K562 (cell line): Measurements from ENCODE around the gene KASH5. TPM values are rescaled to one million over a fixed set of nuclear protein-coding genes. Genes with fewer than 3 reads are reported as not detected.
A peak's percentile ranks its signal among the peaks of the same experiment; 100 is the strongest.

Experiments
- ARID4B ChIP-seq: sonication (generic); formaldehyde crosslinking; IDR thresholded peaks from 2 replicates; pipeline ENCODE4 v1.8.0; 2022; ENCODE audit warnings: mild to moderate bottlenecking, missing genetic modification reagents
- ATF1 ChIP-seq, 2 experiments: fragments of 450-650 bp in 1 of 2; IDR thresholded peaks; 2 replicates each; pipeline ENCODE4 v1.6.1; 2016; ENCODE audit warnings: missing compliant biosample characterization in 1 of 2, missing genetic modification characterization in 1 of 2
- DMBX1 ChIP-seq: fragments of 250-450 bp; sonication (Bioruptor Pico); IDR thresholded peaks from 2 replicates; pipeline ENCODE4 v1.8.0; 2022; ENCODE audit warnings: inconsistent platforms, mild to moderate bottlenecking, moderate library complexity, borderline replicate concordance
- E2F1 ChIP-seq: sonication (generic); formaldehyde crosslinking; IDR thresholded peaks from 2 replicates; pipeline ENCODE4 v1.8.1; 2023; ENCODE audit warnings: mild to moderate bottlenecking, missing genetic modification reagents, moderate library complexity
- E2F8 ChIP-seq: fragments of 450-650 bp; IDR thresholded peaks from 2 replicates; pipeline ENCODE4 v1.7.1; 2018; ENCODE audit warnings: mild to moderate bottlenecking, low read depth; ENCODE audit not compliant: partially characterized antibody
- EGR1 ChIP-seq: fragments of 450-650 bp; conservative IDR thresholded peaks from 2 replicates; pipeline ENCODE4 v1.6.1; 2017; ENCODE audit warnings: mild to moderate bottlenecking
- HIVEP1 ChIP-seq: fragments of 250-450 bp; sonication (Bioruptor Pico); IDR thresholded peaks from 2 replicates; pipeline ENCODE4 v1.4.0; 2020; ENCODE audit warnings: mild to moderate bottlenecking
- KLF1 ChIP-seq: fragments of 450-650 bp; IDR thresholded peaks from 2 replicates; pipeline ENCODE4 v1.6.1; 2016; ENCODE audit warnings: missing genetic modification characterization, missing compliant biosample characterization
- MLLT1 ChIP-seq, 2 experiments: fragments of 450-650 bp; IDR thresholded peaks; 2 replicates each; pipeline ENCODE4 v1.6.1; 2016
- MTF1 ChIP-seq: fragments of 250-450 bp; sonication (Bioruptor Pico); IDR thresholded peaks from 2 replicates; pipeline ENCODE4 v1.9.0; 2021; ENCODE audit warnings: moderate library complexity, mild to moderate bottlenecking, inconsistent platforms, borderline replicate concordance
- NONO ChIP-seq, 2 experiments: fragments of 200-400 bp in 1 of 2; fragments of 450-650 bp in 1 of 2; formaldehyde crosslinking in 1 of 2; IDR thresholded peaks; 2 replicates each; pipeline ENCODE4 v1.6.1; 2017; ENCODE audit warnings: low read depth in 2 of 2, mild to moderate bottlenecking in 2 of 2, moderate library complexity in 2 of 2, low read length in 1 of 2
- PTRF ChIP-seq: fragments of 450-650 bp; IDR thresholded peaks from 2 replicates; pipeline ENCODE4 v1.6.1; 2016; ENCODE audit warnings: mild to moderate bottlenecking, missing genetic modification characterization, missing compliant biosample characterization
- SREBF2 ChIP-seq: sonication (generic); formaldehyde crosslinking; IDR thresholded peaks from 2 replicates; pipeline ENCODE4 v1.4.0; 2020; ENCODE audit warnings: mild to moderate bottlenecking, missing genetic modification reagents
- STAG1 ChIP-seq: sonication (generic); formaldehyde crosslinking; IDR thresholded peaks from 2 replicates; pipeline ENCODE4 v1.5.0; 2020; ENCODE audit warnings: missing genetic modification reagents, borderline replicate concordance
- TAL1 ChIP-seq: fragments of 450-650 bp; IDR thresholded peaks from 2 replicates; pipeline ENCODE4 v1.6.1; 2016; ENCODE audit warnings: mild to moderate bottlenecking
- ZNF589 ChIP-seq: fragments of 200-800 bp; sonication (Bioruptor generic); IDR thresholded peaks from 2 replicates; pipeline ENCODE4 v1.6.1; 2016; ENCODE audit warnings: low read depth, missing genetic modification characterization, missing compliant biosample characterization
- ZNF830 ChIP-seq: fragments of 250-450 bp; sonication (Bioruptor Pico); IDR thresholded peaks from 2 replicates; pipeline ENCODE4 v1.5.0; 2021; ENCODE audit warnings: mild to moderate bottlenecking
- polyA plus RNA-seq, 8 experiments: library from polyadenylated mRNA; depleted of rRNA in 4 of 8; stranded (reverse) in 5 of 8; unstranded in 3 of 8; fragments of >200 nt; fragmentation: Nextera tagmentation in 2 of 8; fragmentation: Illumina TruSeq in 1 of 8; extraction: Ambion mirVana in 2 of 8; extraction: Trizol in 1 of 8; gene quantifications; 2 replicates each; pipeline versions ENCODE4 v1.2.1 to v1.2.3, GENCODE V29; 2011 to 2014; ENCODE audit warnings: inconsistent platforms in 1 of 8, missing spikeins in 1 of 8
- total RNA-seq, 7 experiments: library from RNA; depleted of rRNA in 6 of 7; stranded (reverse); fragments of >200 nt in 6 of 7; fragmentation: Illumina TruSeq in 2 of 7; extraction: Trizol in 2 of 7; gene quantifications; 2 replicates each; pipeline versions ENCODE4 v1.2.1 to v1.2.3, GENCODE V29; 2011 to 2021; ENCODE audit warnings: low replicate concordance in 1 of 7

KASH5 gene
- total and polyA plus RNA-seq, 9 of the 15 experiments (the other 6 are each of a cell fraction or from before 2014, with no cell fraction given) = 0.07 to 0.84 (median 0.34) TPM; not detected in 1

- TF ChIP-seq ARID4B (CRISPR knock-in tag) = no peak; the same call in 1 of the 2 replicates
- TF ChIP-seq PTRF (tag) = no peak
- TF ChIP-seq MLLT1 (IDR thresholded peaks at IDR 0.05) = peak; percentile 8 to 70; a peak in 1 of 4 replicates
- TF ChIP-seq E2F1 = 0 out of 2 replicates have a peak, but pooled peaks have one; percentile 40
- 0 out of 2 replicates have a peak, but pooled peaks have one; percentile 2 for TF ChIP-seq ZNF830 (CRISPR knock-in tag)
- peak; percentile 55 for TF ChIP-seq E2F8
- no peak for TF ChIP-seq TAL1
- 0 out of 4 replicates have a peak, but pooled peaks of 1 of the 2 experiments have one; percentile 40 for TF ChIP-seq NONO (IDR thresholded peaks at IDR 0.05; ENCODE audit: low read depth in 2 of 2, low read length in 1 of 2)
- peak; percentile 77; the same call in 1 of the 2 replicates for TF ChIP-seq ZNF589 (CRISPR knock-in tag)
- peak; percentile 60; the same call in 1 of the 2 replicates for TF ChIP-seq DMBX1 (CRISPR knock-in tag)
- TF ChIP-seq KLF1 (tag) = no peak
- peak; percentile 99 for TF ChIP-seq EGR1
- TF ChIP-seq MTF1 (CRISPR knock-in tag) = no peak
- no peak for TF ChIP-seq ATF1 (CRISPR knock-in tag; IDR thresholded peaks at IDR 0.05)
- TF ChIP-seq ATF1 (tag; IDR thresholded peaks at IDR 0.05) = peak; percentile 80
- TF ChIP-seq SREBF2 (CRISPR knock-in tag) = 0 out of 2 replicates have a peak, but pooled peaks have one; percentile 53
- TF ChIP-seq HIVEP1 (CRISPR knock-in tag) = no peak
- TF ChIP-seq STAG1 = 0 out of 2 replicates have a peak, but pooled peaks have one; percentile 22
Observed at GRCh38 chr19:49443366-49444099, 55.5 kb downstream of the KASH5 start (continued).
